ENCODE data around the gene TMEM91.
"Not testable (repeated sequence)": the region's sequence is repeated elsewhere in the genome, so short reads cannot be mapped to it uniquely, and the experiment has no call there.

GRCh38 chr19:41371119-41371518 is 5.2 kb upstream of the TMEM91 start:
- TF ChIP-seq EP300 (conservative IDR thresholded peaks at IDR 0.05; ENCODE audit: poor library complexity, severe bottlenecking); CTCF (IDR thresholded peaks at IDR 0.05; ENCODE audit: poor library complexity, severe bottlenecking); RAD21 (conservative IDR thresholded peaks at IDR 0.05); MXI1 (conservative IDR thresholded peaks at IDR 0.05; ENCODE audit: poor library complexity, severe bottlenecking); TAF1 (IDR thresholded peaks at IDR 0.05; ENCODE audit: low read depth); REST (IDR thresholded peaks at IDR 0.05; ENCODE audit: borderline replicate concordance); EZH2 (IDR thresholded peaks at IDR 0.05; ENCODE audit: borderline replicate concordance, insufficient read depth, low read length, poor library complexity, severe bottlenecking); POLR2AphosphoS5 (IDR thresholded peaks at IDR 0.05): not testable (repeated sequence)

Data from neural cell (in vitro differentiated cells).